Ascending aorta (tissue), 2 donors: ENCODE results near the gene VEGFA. TPM values are rescaled to one million over a fixed set of nuclear protein-coding genes. Genes with fewer than 3 reads are reported as not detected.
A peak's percentile ranks its signal among the peaks of the same experiment; 100 is the strongest.

ENCODE experiments used
- DNase-seq, 2 donors: peaks; one replicate each; pipeline ENCODE4 v3.0.0-alpha.2; 2019; ENCODE audit warnings: low spot score in 2 of 2
- H3K27ac ChIP-seq, 2 donors: fragments of 200-600 bp; sonication (generic); one replicate each; pipeline ENCODE4 v1.5.1; 2016 to 2017; ENCODE audit warnings: mild to moderate bottlenecking in 1 of 2
- H3K27me3 ChIP-seq: fragments of 200-600 bp; sonication (generic); one replicate; pipeline ENCODE4 v1.5.1; 2017
- H3K36me3 ChIP-seq, 2 donors: fragments of 200-600 bp; sonication (generic); one replicate each; pipeline ENCODE4 v1.5.1; 2016
- H3K4me1 ChIP-seq, 2 donors: fragments of 200-600 bp; sonication (generic); one replicate each; pipeline ENCODE4 v1.5.1; 2016 to 2017; ENCODE audit warnings: mild to moderate bottlenecking in 1 of 2
- H3K4me3 ChIP-seq, 2 donors: fragments of 200-600 bp; sonication (generic); one replicate each; pipeline ENCODE4 v1.5.1; 2016 to 2017; ENCODE audit warnings: mild to moderate bottlenecking in 1 of 2
- H3K9me3 ChIP-seq, 2 donors: fragments of 200-600 bp; sonication (generic); one replicate each; pipeline ENCODE4 v1.5.1; 2016
- CTCF ChIP-seq, 3 experiments: fragments of 200-600 bp in 2 of 3; fragments of 450-650 bp in 1 of 3; sonication (generic) in 2 of 3; IDR thresholded peaks; one replicate each; pipeline ENCODE4 v1.5.1; 2016 to 2019; ENCODE audit warnings: antibody characterized with exemption in 3 of 3, mild to moderate bottlenecking in 1 of 3, moderate library complexity in 1 of 3
- intact Hi-C: fragments of 100-400 bp; cut with DNase I; formaldehyde crosslinking; loops from one replicate; pipeline ENCODE4 v1.15.1; 2023
- total RNA-seq: library from RNA; depleted of rRNA; stranded (reverse); fragments of >200 nt; gene quantifications from one replicate; pipeline ENCODE4 v1.1.0, GENCODE V29; 2016

VEGFA gene
- total RNA-seq: 110 TPM

- Histone ChIP-seq H3K9me3 (no peaks in the 10 kb centered on the region), H3K27ac (peak within 1 kb of the TSS; percentile 86 to 98), H3K36me3 (no peaks in the 10 kb centered on the region), H3K4me1 (peaks cover 10 to 23% of the 10 kb centered on the region in 2 donors), H3K4me3 (peak within 1 kb of the TSS; percentile 86 to 97), H3K27me3 (no peaks in the 10 kb centered on the region)
- peak; percentile 62 to 93 for DNase-seq
- intact Hi-C loops: loop anchor here (1.0 to 5.0 kb wide), 8 partner anchors 67 to 617 kb away; partner anchors contain the start of genes CDC5L and HSP90AB1
- peak; percentile 97 to 99 (median 97) for TF ChIP-seq CTCF (IDR thresholded peaks at IDR 0.05)
Observed at GRCh38 chr6:43769526-43770371, at the start of gene VEGFA. VEGFA (plus strand) TSS chr6:43770211.

- peaks cover 6 to 7% of the 10 kb centered on the region in 2 donors for H3K4me1 ChIP-seq
- no peak overlapping the region for H3K27ac ChIP-seq
- no peaks in the 10 kb centered on the region for H3K36me3 ChIP-seq
- TF ChIP-seq CTCF (IDR thresholded peaks at IDR 0.05): no peak
- intact Hi-C loops: no loop called here
- no peak overlapping the region for H3K4me3 ChIP-seq
- no peak for DNase-seq
- H3K9me3 ChIP-seq: no peaks in the 10 kb centered on the region
- H3K27me3 ChIP-seq: no peaks in the 10 kb centered on the region
Observed at GRCh38 chr6:43720999-43721398, 49.0 kb upstream of the VEGFA start.

GRCh38 chr6:43722920-43723545 is 47.0 kb upstream of the VEGFA start:
- no peaks in the 10 kb centered on the region for H3K4me1 ChIP-seq
- no peak overlapping the region for H3K4me3 ChIP-seq
- intact Hi-C loops: no loop called here
- H3K36me3 ChIP-seq: no peaks in the 10 kb centered on the region
- DNase-seq: no peak
- no peaks in the 10 kb centered on the region for H3K9me3 ChIP-seq
- H3K27ac ChIP-seq: no peak overlapping the region
- H3K27me3 ChIP-seq: no peaks in the 10 kb centered on the region
- no peak for TF ChIP-seq CTCF (IDR thresholded peaks at IDR 0.05)

GRCh38 chr6:43723737-43724295 is 46.2 kb upstream of the VEGFA start:
- peak; percentile 6 to 36 (median 32) for TF ChIP-seq CTCF (IDR thresholded peaks at IDR 0.05)
- Histone ChIP-seq H3K4me1 (no peaks in the 10 kb centered on the region), H3K27me3 (no peaks in the 10 kb centered on the region), H3K9me3 (no peaks in the 10 kb centered on the region), H3K4me3 (no peak overlapping the region), H3K36me3 (no peaks in the 10 kb centered on the region), H3K27ac (no peak overlapping the region)
- intact Hi-C loops: loop anchor here (2.0 kb wide), 1 partner anchor 355 kb away; no protein-coding TSS in a partner anchor
- DNase-seq: no peak

- intact Hi-C loops: loop anchor here (2.0 kb wide), 1 partner anchor 354 kb away; no protein-coding TSS in a partner anchor
- no peak overlapping the region for H3K4me3 ChIP-seq
- H3K27ac ChIP-seq: no peak overlapping the region
- H3K4me1 ChIP-seq: no peaks in the 10 kb centered on the region
- no peak for TF ChIP-seq CTCF (IDR thresholded peaks at IDR 0.05)
- H3K27me3 ChIP-seq: no peaks in the 10 kb centered on the region
- DNase-seq: no peak
- no peaks in the 10 kb centered on the region for H3K9me3 ChIP-seq
- H3K36me3 ChIP-seq: no peaks in the 10 kb centered on the region
Observed at GRCh38 chr6:43724354-43724753, 45.7 kb upstream of the VEGFA start.
